Amygdala (tissue), 56 donors: ENCODE measurements around the gene CHL1.

Source experiments
- DNase-seq, 56 donors: peaks; one replicate each; lab custom pipeline; 2025; lab: John Stamatoyannopoulos, UW

CHL1 gene

DNA sequence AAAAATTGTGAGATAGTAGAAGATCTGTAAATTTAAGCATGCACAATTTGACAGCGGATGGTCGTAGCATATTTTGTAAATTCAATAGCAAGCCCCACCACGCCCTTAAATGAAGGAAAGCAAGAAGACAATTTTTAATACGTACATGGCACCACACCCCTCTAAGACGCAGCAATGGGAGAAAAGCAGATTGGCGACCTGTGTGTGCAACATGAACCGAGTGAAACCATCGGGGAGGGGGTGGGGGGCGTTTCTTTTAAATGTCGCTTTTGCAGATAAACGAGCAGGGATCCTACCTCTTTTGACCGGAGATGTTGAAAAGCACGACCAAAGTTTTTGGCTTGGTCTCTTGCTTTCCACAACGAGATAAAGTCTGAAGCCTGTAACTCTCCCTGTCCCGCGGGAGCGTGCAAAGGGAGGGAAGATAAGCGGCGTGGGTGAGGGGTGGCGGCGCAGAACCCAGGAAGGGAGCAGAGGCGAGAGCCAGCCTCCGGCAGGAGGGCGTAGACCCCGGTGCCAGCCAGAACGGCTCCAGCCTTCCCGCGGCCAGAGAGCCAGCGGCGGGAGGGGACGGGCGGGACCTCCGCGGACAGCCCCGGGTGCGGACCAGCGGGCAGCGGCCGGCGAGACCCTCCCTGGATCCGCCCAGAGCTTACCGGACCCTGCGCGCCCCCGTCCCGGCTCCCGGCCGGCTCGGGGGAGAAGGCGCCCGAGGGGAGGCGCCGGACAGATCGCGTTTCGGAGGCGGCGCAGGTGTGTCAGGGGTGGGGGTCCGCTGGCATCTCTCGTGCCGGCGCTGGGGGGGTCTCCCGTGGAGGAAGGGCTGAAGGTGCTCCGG is at the start of gene CHL1:
Gene CHL1 (plus strand): TSS at position 453 of the 838 bp plus-strand sequence. CDS start 123,014 bp downstream, outside the sequence.
- DNase-seq: peak in 32 of 56 donors; percentile 8 to 68 (median 32)

GRCh38 chr3:151614-152189 is 44.9 kb upstream of the CHL1 start:
- DNase-seq: no peak

DNA sequence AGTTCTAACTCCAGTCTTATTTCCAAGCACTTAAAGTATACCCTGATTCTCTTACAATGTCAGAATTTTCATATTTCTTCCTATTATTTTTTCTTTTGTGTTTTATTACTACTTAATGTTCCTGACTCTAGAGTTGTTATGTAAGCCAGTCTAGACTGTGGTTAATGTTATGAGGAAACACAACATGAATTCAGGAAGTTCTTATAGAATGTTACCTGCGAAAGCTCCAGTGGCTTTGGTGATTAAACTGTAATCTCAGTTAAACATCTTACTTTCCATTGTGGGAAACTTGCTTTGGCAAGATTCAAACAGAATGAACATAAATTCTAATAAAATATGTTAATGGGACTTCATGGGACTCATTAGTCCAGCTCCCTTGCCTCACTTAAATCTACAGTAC is 36.6 kb upstream of the CHL1 start:
- DNase-seq: no peak

- DNase-seq: no peak
Observed at GRCh38 chr3:166071-166470, 30.5 kb upstream of the CHL1 start.

- no peak for DNase-seq
Observed at GRCh38 chr3:166799-167198, 29.8 kb upstream of the CHL1 start.

- DNase-seq: no peak
Observed at GRCh38 chr3:173886-174285, 22.7 kb upstream of the CHL1 start.

GRCh38 chr3:184976-185375 is 11.6 kb upstream of the CHL1 start:
- DNase-seq: no peak

DNA sequence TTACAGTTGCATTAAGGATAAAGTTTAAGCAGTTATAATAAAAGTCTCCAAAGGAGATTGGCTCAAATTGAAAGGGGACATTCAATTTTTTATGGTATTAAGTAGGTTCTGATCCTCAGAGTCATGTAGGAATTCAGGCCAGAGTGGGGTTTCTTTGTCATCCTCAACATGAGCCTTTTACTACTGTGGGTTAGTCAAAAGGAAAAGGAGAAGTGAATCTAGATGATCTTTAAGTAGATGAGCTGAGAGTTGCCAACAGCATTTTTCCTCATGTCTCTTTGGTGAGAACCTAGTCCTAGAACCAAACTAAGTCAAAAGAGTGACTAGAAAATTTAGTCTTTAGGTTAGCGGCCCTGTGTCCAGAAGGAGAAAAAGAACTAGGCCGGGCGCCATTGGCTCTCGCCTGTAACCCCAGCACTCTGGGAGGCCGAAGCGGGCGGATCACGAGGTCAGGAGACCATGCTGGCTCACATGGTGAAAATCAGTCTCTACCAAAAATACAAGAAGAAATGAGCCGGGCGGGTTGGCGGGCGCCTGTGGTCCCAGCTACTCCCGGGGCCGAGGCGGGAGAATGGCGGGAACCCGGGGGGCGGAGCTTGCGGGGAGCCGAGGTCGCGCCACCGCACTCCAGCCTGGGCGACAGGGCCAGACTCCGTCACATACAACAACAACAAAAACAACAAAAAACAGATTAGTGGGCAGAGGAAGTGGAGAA is 4.2 kb upstream of the CHL1 start:
- no peak for DNase-seq

GRCh38 chr3:194001-194400 is 2.6 kb upstream of the CHL1 start:
- DNase-seq: no peak

DNA sequence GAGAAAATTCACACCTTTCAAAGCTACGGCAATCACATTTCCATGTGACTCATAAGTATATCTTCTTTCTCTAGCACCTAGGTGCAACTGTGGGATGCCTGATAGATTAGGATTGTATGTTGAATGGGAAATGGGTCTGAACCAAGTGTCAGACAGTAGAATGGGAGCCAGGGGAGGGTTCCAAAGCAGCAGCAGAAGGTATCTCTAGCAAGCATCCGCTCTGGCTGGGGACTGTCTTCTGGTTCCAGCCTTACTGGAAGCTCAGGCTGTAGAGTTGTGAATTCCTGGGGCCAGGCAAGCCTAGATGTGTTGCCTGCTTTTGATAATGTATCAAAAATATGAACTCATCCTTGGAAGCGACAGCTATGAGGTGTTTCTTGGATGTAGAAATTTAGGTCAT is 2.1 kb upstream of the CHL1 start:
- no peak for DNase-seq

DNA sequence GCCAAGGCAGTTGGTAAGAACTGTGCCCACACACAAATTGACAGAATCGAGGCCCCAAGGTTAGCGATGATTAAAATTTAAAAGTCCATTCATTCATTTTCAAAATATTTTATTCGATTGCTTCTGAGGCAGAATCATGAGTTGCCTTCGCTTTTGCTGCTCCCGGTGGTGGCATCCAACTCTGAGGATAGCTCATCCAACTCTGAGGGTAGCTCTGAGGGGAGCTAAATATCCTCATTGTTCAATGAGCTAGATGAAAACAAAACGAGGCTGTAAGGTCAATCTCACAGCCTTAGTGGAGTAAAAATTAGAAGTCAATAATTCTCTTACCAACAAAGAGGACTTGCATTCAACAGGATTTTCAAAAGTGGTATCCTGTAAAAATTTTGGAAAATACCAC is 897 bp upstream of the CHL1 start:
- DNase-seq: peak in 11 of 56 donors; percentile 2 to 29 (median 9)

- peak in 29 of 56 donors; percentile 10 to 67 (median 40) for DNase-seq
Observed at GRCh38 chr3:197149-197827, 725 bp downstream of the CHL1 start.

DNA sequence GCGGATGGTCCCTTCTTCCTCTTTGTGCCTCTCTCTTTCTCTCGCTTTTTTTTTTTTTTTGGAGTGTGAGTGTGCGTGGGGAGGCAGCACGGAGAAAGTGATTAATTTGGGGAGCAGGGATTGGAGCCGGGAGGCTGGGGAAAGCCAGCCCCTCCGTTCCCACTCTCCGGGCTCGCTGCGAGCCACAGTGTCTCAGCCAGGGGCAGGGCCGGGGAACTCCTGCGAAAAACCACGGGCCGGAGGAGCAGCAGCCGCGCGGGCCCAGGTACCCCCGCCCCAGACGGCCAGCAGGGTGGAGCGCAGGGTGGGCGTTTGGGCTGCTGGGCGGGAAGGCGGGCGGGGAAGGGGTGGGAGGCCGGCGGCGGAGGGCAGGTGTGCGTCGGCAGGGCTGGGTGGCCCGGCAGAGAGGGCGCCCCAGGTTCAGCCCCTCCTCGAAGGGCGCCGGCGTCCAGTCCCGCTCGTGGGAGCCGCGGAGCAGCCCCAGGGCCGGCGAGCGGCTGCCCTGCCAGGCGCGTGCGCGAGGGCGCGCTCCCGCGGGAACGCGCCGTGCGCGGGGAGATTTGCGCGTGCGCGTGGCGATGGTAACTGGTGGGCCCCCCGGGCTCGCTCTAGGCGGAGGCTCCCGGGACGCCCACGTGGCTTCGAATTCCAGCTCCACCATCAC is 1.4 kb downstream of the CHL1 start:
- DNase-seq: peak in 31 of 56 donors; percentile 6 to 69 (median 30)

DNA sequence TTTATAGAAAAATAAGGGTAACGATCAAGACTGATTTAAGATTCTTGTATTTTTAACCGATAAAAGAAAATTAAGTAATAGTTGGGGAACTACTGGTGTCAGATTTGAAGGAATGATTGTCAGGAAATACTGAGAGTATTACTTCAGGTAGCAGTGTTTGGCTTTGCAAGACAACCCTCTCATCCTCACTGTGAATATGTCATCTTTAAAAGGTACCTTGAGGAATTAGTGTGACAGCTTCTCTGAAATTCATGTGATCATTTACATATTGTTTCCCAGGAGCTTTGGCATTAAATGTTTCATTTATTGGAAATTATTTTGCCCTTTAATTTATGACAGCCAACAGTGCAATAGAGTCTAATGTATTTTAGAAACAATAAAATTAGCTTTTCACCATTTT is 3.3 kb downstream of the CHL1 start:
- DNase-seq: no peak

GRCh38 chr3:200758-201325 is 4.3 kb downstream of the CHL1 start:
- no peak for DNase-seq

- DNase-seq: no peak
Observed at GRCh38 chr3:204102-204501, 7.5 kb downstream of the CHL1 start.

- no peak for DNase-seq
Observed at GRCh38 chr3:207973-208372, 11.4 kb downstream of the CHL1 start.

- DNase-seq: peak in 6 of 56 donors; percentile 8 to 23 (median 18)
Observed at GRCh38 chr3:210669-211068, 14.1 kb downstream of the CHL1 start.

DNA sequence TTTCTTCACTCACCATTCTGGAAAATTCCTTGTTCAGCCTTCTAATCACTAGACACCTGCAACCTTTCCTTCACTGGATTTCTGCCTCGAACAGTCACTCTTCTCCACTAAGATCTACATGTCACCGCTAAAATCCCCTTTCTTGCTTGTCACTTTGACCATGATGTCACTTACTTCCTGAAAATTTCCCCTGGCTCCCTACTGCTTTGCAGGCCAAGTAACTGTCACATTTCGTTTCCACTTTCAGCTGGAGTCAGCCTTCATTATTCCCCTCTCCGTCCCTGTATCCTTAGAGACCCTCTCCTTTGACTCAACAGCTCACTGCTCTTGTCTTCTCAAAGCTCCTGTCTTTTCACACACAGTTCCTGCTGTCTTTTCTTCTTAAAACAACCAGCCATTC is 15.9 kb downstream of the CHL1 start:
- no peak for DNase-seq
